Neuronal stem cell (in vitro differentiated cells): ENCODE results near the gene MYO15A.
A peak's percentile ranks its signal among the peaks of the same experiment; 100 is the strongest.

Source experiments
- DNase-seq: peaks from one replicate; pipeline ENCODE4 v3.0.0-alpha.2; 2013; ENCODE audit warnings: low spot score
- H2AFZ ChIP-seq: one replicate; pipeline ENCODE4 v1.6.1; 2013; ENCODE audit warnings: mild to moderate bottlenecking, low read length, inconsistent platforms
- H2AK5ac ChIP-seq: 2 replicates; pipeline ENCODE4 v1.6.1; 2013; ENCODE audit warnings: low read depth, mild to moderate bottlenecking, inconsistent platforms, low read length, moderate library complexity, mixed read lengths
- H2BK120ac ChIP-seq: 2 replicates; pipeline ENCODE4 v1.6.1; 2013; ENCODE audit warnings: low read depth, mild to moderate bottlenecking, inconsistent platforms, low read length, moderate library complexity, mixed read lengths
- H2BK12ac ChIP-seq: one replicate; pipeline ENCODE4 v1.6.1; 2013; ENCODE audit warnings: low read length, inconsistent platforms
- H2BK15ac ChIP-seq: 2 replicates; pipeline ENCODE4 v1.6.1; 2013; ENCODE audit warnings: mild to moderate bottlenecking, low read length, inconsistent platforms, mixed read lengths
- H2BK5ac ChIP-seq: one replicate; pipeline ENCODE4 v1.6.1; 2013; ENCODE audit warnings: inconsistent platforms, mild to moderate bottlenecking, low read length, moderate library complexity
- H3K14ac ChIP-seq: one replicate; pipeline ENCODE4 v1.6.1; 2013; ENCODE audit warnings: low read length, inconsistent platforms
- H3K18ac ChIP-seq: 2 replicates; pipeline ENCODE4 v1.6.1; 2013; ENCODE audit warnings: low read length, inconsistent platforms
- H3K23ac ChIP-seq: 2 replicates; pipeline ENCODE4 v1.6.1; 2013; ENCODE audit warnings: low read depth, mild to moderate bottlenecking, mixed read lengths, low read length, inconsistent platforms; ENCODE audit not compliant: poor library complexity
- H3K27ac ChIP-seq: replicated peaks from 3 replicates; pipeline ENCODE4 v1.5.1; 2013; ENCODE audit warnings: low read length, inconsistent platforms
- H3K27me3 ChIP-seq, 3 experiments: 2 replicates each; pipeline ENCODE4 v1.6.1; 2013; ENCODE audit warnings: low read length in 3 of 3, mild to moderate bottlenecking in 2 of 3, inconsistent platforms in 1 of 3, low read depth in 1 of 3, mixed read lengths in 1 of 3, moderate library complexity in 1 of 3; ENCODE audit not compliant: control insufficient read depth in 3 of 3, insufficient read depth in 3 of 3
- H3K36me3 ChIP-seq, 2 donors: replicated peaks in 1 of 2; 2 replicates each; pipeline ENCODE4 v1.6.1; 2013; ENCODE audit warnings: low read length in 2 of 2; ENCODE audit not compliant: control insufficient read depth in 2 of 2, insufficient read depth in 2 of 2
- H3K4ac ChIP-seq: 2 replicates; pipeline ENCODE4 v1.6.1; 2013; ENCODE audit warnings: inconsistent platforms, mild to moderate bottlenecking, low read length, moderate library complexity
- H3K4me1 ChIP-seq, 2 donors: 1 replicate in 1 of 2; 2 replicates in 1 of 2; pipeline ENCODE4 v1.6.1; 2013; ENCODE audit warnings: low read length in 2 of 2, low read depth in 1 of 2; ENCODE audit not compliant: control insufficient read depth in 2 of 2, insufficient read depth in 1 of 2
- H3K4me2 ChIP-seq: one replicate; pipeline ENCODE4 v1.6.1; 2013; ENCODE audit warnings: mild to moderate bottlenecking, low read length, inconsistent platforms; ENCODE audit not compliant: insufficient read depth, poor library complexity, severe bottlenecking
- H3K4me3 ChIP-seq, 2 donors: 2 replicates each; pipeline ENCODE4 v1.5.1; 2013; ENCODE audit warnings: low read length in 2 of 2, mild to moderate bottlenecking in 2 of 2, inconsistent platforms in 1 of 2, moderate library complexity in 1 of 2
- H3K79me1 ChIP-seq: one replicate; pipeline ENCODE4 v1.6.1; 2013; ENCODE audit warnings: low read depth, mild to moderate bottlenecking, inconsistent platforms, low read length, moderate library complexity
- H3K9ac ChIP-seq: one replicate; pipeline ENCODE4 v1.6.1; 2013; ENCODE audit warnings: mild to moderate bottlenecking, low read depth, low read length, inconsistent platforms; ENCODE audit not compliant: poor library complexity
- H3K9me3 ChIP-seq, 2 donors: replicated peaks in 1 of 2; 2 replicates each; pipeline versions ENCODE3 to v1.6.1; 2013; ENCODE audit warnings: low read length in 2 of 2, mild to moderate bottlenecking in 2 of 2, inconsistent platforms in 1 of 2, low read depth in 1 of 2, mixed read lengths in 1 of 2, moderate library complexity in 1 of 2; ENCODE audit not compliant: control insufficient read depth in 2 of 2, insufficient read depth in 1 of 2
- H4K8ac ChIP-seq: one replicate; pipeline ENCODE4 v1.6.1; 2013; ENCODE audit warnings: low read depth, mild to moderate bottlenecking, inconsistent platforms, low read length, moderate library complexity
- H4K91ac ChIP-seq: one replicate; pipeline ENCODE4 v1.6.1; 2013; ENCODE audit warnings: low read length, low read depth, mild to moderate bottlenecking, inconsistent platforms; ENCODE audit not compliant: poor library complexity
- WGBS, 2 donors: extraction: QIAGEN DNeasy Blood & Tissue Kit; methylation state at CpG; one replicate each; pipeline ENCODE4 v1.1.7; 2013; ENCODE audit warnings: missing lambda C conversion rate in 2 of 2, mixed read lengths in 1 of 2; ENCODE audit not compliant: insufficient read length in 2 of 2, insufficient replicate concordance in 1 of 2; ENCODE audit errors: extremely low coverage in 2 of 2; 5-methylcytosine and 5-hydroxymethylcytosine counted together

MYO15A gene

DNA sequence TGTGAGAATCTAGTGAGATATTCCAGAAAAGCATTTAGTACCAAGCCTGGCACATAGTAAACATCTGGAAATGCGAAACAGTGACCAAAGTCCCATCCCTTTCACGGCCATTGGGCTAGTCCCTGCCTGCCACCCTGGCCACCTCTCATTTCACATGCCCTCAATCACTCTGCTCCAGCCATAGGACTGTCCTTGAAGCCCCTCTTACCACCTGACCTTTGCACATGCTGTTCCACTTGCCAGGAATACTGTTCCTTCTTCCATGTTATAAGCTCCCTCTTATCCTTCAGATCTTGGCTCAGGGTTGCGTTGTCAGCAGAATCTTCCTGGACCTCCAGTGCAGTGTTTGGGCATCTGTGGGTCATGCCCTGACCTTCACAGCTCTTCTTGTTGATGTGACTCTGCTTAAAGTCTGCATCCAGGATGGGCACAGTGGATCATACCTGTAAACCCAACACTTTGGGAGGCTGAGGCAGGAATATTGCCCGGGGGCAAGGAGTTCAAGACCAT, 2.1 kb downstream of the MYO15A start:
- no peak overlapping the region for H4K91ac ChIP-seq
- H3K27ac ChIP-seq = no peak overlapping the region
- no CpG with 5 or more reads among the region's 4 CpGs for WGBS, 2 donors
- H2BK120ac ChIP-seq = no peak overlapping the region
- no peak overlapping the region for H2BK5ac ChIP-seq
- H3K36me3 ChIP-seq = peaks cover 5 to 17% of the 10 kb centered on the region in 2 donors
- H3K14ac ChIP-seq = no peak overlapping the region
- no peaks in the 10 kb centered on the region for H3K9me3 ChIP-seq
- no peak overlapping the region for H4K8ac ChIP-seq
- peaks cover 13 to 25% of the 10 kb centered on the region in 2 donors for H3K4me1 ChIP-seq
- no peak overlapping the region for H3K9ac ChIP-seq
- H2AFZ ChIP-seq = no peak overlapping the region
- no peak overlapping the region for H3K18ac ChIP-seq
- DNase-seq = no peak
- H3K4me3 ChIP-seq = no peak overlapping the region
- no peak overlapping the region for H3K23ac ChIP-seq
- no peak overlapping the region for H3K4me2 ChIP-seq
- H3K79me1 ChIP-seq = no peaks in the 10 kb centered on the region
- H2AK5ac ChIP-seq = no peak overlapping the region
- no peak overlapping the region for H3K4ac ChIP-seq
- no peak overlapping the region for H2BK15ac ChIP-seq
- no peaks in the 10 kb centered on the region for H3K27me3 ChIP-seq
- H2BK12ac ChIP-seq = no peak overlapping the region

DNA sequence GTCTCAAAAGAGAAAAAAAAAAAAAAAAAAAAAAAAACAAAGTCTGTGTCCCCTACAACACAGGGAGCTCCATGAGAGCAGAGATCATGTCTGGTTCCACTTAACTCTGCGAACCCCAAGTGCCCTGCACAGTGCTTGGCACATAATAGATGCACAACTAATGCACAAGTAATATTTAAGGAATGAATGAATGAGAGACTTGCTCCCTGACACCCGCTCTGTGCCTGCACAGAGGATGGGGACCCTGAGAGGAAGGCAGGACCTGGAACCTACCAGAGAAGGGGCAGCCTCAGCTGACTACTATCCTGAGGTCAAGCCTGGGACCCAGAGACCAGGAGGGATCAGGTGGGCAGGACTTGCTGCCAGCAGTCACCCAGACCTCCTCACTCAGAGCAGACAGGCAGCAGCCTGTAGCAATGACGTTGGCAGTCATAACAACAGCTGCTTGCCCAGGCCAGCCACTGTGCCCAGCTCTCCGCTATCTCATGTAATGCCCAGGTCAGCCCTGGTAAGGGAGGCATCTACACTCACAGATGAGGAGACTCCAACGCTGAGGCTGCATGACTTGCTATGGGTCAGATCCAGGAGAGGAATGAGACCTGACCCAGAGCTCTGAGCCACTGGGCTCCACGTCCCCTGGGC, 2.9 kb downstream of the MYO15A start:
- H3K4ac ChIP-seq = no peak overlapping the region
- H3K27me3 ChIP-seq = no peaks in the 10 kb centered on the region
- H4K8ac ChIP-seq = peak overlapping the region; percentile 5
- no peak overlapping the region for H2BK12ac ChIP-seq
- no peak overlapping the region for H3K14ac ChIP-seq
- no peaks in the 10 kb centered on the region for H3K79me1 ChIP-seq
- no peak overlapping the region for H3K9ac ChIP-seq
- H2BK5ac ChIP-seq = peak overlapping the region; percentile 9
- no peak overlapping the region for H3K27ac ChIP-seq
- H3K23ac ChIP-seq = peak overlapping the region; percentile 47
- H3K9me3 ChIP-seq = no peaks in the 10 kb centered on the region
- peaks cover 13 to 25% of the 10 kb centered on the region in 2 donors for H3K4me1 ChIP-seq
- no CpG with 5 or more reads among the region's 6 CpGs for WGBS, 2 donors
- H2AFZ ChIP-seq = peak overlapping the region; percentile 25
- H3K4me2 ChIP-seq = no peak overlapping the region
- no peak overlapping the region for H2BK120ac ChIP-seq
- no peak for DNase-seq
- H3K4me3 ChIP-seq = no peak overlapping the region
- H3K18ac ChIP-seq = peak overlapping the region; percentile 76
- H3K36me3 ChIP-seq = peaks cover 2 to 10% of the 10 kb centered on the region in 2 donors
- peak overlapping the region; percentile 50 for H2BK15ac ChIP-seq
- H4K91ac ChIP-seq = no peak overlapping the region
- H2AK5ac ChIP-seq = peak overlapping the region; percentile 5

DNA sequence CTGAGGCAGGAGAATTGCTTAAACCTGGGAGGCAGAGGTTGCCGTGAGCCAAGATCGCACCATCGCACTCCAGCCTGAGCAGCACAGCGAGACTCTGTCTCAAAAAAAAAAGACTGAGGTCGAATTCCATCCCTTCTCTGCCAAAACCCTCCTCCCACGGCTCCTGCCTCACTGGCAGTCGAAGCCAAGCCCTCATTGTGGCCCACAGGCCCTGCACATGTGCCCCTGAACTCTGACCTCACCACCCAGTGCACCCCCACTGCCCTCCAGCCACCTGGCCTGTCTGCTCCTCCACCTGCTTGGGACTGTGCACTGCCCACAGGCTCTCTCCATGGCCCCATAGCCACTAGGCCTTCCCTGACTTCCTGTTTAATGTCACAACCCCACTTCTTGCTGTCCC, 7.0 kb downstream of the MYO15A start:
- no peak overlapping the region for H3K4ac ChIP-seq
- no peaks in the 10 kb centered on the region for H3K27me3 ChIP-seq
- WGBS, 2 donors = no CpG with 5 or more reads among the region's 7 CpGs
- H4K91ac ChIP-seq = no peak overlapping the region
- DNase-seq = no peak
- H3K4me2 ChIP-seq = no peak overlapping the region
- no peak overlapping the region for H2BK120ac ChIP-seq
- H3K23ac ChIP-seq = no peak overlapping the region
- H2BK5ac ChIP-seq = no peak overlapping the region
- H3K79me1 ChIP-seq = no peaks in the 10 kb centered on the region
- peaks cover 9 to 20% of the 10 kb centered on the region in 2 donors for H3K4me1 ChIP-seq
- H3K9me3 ChIP-seq = peaks cover 14 to 17% of the 10 kb centered on the region in 2 donors
- peak overlapping the region; percentile 4 for H3K18ac ChIP-seq
- no peak overlapping the region for H3K27ac ChIP-seq
- H2BK12ac ChIP-seq = no peak overlapping the region
- no peak overlapping the region for H2BK15ac ChIP-seq
- H3K36me3 ChIP-seq = no peaks in the 10 kb centered on the region
- H4K8ac ChIP-seq = peak overlapping the region; percentile 48
- no peak overlapping the region for H2AFZ ChIP-seq
- H2AK5ac ChIP-seq = no peak overlapping the region
- no peak overlapping the region for H3K14ac ChIP-seq
- H3K9ac ChIP-seq = peak overlapping the region; percentile 82
- peak overlapping the region in 1 of 2 donors; percentile 51 for H3K4me3 ChIP-seq

DNA sequence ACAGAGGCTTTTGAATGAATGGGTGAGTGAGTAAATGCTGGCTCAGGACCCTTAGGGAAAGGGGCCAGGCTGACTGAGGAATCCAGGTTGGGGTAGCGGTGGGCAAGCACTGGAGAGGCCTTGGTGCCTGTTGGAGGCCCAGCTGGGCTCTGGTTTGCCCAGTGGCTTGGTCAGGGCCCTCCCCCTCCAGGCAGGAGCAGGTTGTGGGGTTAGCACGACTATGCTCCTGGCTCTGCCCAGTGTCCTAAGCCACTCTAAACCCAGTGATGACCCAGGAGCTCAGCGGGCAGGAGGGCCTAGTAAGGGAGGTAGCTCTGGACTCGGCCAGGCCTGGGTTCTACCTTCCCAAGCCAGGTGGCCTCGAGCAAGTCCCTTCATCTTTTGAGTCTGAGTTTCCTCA, 7.5 kb downstream of the MYO15A start:
- Histone ChIP-seq H4K91ac (no peak overlapping the region), H3K23ac (no peak overlapping the region), H2AFZ (no peak overlapping the region), H2BK5ac (no peak overlapping the region), H4K8ac (no peak overlapping the region), H3K4me2 (no peak overlapping the region), H3K14ac (no peak overlapping the region), H2AK5ac (no peak overlapping the region), H3K36me3 (no peaks in the 10 kb centered on the region), H3K79me1 (no peaks in the 10 kb centered on the region), H2BK12ac (no peak overlapping the region), H3K27ac (no peak overlapping the region), H2BK120ac (no peak overlapping the region), H3K27me3 (no peaks in the 10 kb centered on the region), H3K4me3 (no peak overlapping the region), H3K9me3 (peaks cover 14 to 17% of the 10 kb centered on the region in 2 donors), H3K4me1 (peaks cover 9 to 20% of the 10 kb centered on the region in 2 donors), H3K18ac (no peak overlapping the region), H3K4ac (no peak overlapping the region), H2BK15ac (no peak overlapping the region), H3K9ac (no peak overlapping the region)
- WGBS, 2 donors = no CpG with 5 or more reads among the region's 5 CpGs
- no peak for DNase-seq
